Suppressor macrophage treated with lipopolysaccharide for 1 hour (primary cell): ENCODE data around the gene ADRM1.
A peak's percentile ranks its signal among the peaks of the same experiment; 100 is the strongest.

Experiments used
- DNase-seq, 3 donors: peaks; one replicate each; pipeline ENCODE4 v3.0.0-alpha.2; 2020 to 2022

Gene ADRM1

DNA sequence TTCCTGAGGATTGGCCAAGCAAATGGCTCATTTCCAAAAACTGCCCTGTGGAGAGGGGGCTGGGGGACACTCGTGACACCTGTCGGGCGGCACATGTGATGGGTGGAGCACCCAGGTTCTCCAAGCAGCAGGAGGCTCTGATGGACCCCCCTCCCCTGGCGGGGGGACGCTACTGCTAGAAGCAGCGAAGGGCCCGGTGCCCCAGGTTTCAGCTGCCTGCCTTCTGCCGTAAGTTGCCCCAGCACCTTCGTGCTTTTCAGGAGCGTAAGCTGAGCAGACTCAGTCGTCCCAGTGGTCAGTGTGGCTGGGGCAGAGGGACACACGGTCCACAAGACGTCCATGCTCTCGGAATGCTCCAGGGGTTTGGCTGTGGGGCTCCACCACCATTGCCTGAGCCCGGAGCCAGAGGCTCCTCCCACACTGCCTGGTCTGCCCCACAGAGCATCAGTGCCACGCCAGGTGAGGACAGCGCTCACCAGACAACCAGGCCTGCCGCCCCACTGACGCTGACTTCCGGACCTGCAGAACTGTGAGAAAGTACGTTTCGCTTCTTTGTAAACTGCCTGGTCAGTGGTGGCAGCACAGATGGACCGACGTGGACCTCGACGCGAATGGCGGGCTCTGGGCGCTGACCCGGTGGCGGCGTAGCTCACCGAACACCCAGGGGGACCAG lies 4.1 kb upstream of the ADRM1 start:
- no peak for DNase-seq

- no peak for DNase-seq
These were observed 3.0 kb upstream of the ADRM1 start for GRCh38 chr20:62299666-62300236.

- DNase-seq, result no peak
These were observed 2.5 kb upstream of the ADRM1 start for GRCh38 chr20:62300319-62300718.

DNA sequence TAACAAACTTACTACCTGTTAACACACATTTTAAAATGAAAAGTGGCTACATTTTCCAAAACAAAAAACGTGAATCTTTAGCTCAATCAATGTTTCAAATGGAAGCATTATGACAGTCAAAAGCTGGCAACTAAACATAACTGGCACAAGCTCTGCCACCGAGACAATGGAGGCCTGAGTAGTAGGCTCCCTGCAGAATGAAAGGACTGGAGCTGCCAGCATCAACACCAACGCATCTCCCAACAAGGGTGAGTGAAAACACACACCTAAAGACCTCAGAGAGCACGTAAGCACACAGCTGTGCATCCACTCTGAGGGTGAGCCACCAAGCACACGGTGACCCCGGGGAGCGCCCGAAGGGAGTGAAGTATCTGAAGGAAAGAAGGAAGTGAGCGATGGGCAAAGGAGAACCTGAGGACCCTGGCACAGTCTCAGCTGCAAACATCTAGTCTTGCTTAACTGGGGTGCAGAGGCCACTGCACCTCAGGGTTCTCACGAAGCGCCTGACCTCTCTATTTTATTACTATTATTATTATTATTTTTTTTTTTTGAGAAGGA lies 1.6 kb upstream of the ADRM1 start:
- DNase-seq, result no peak

GRCh38 chr20:62301773-62302340 lies 940 bp upstream of the ADRM1 start:
- DNase-seq, result peak; percentile 97 to 98 (median 98)

DNA sequence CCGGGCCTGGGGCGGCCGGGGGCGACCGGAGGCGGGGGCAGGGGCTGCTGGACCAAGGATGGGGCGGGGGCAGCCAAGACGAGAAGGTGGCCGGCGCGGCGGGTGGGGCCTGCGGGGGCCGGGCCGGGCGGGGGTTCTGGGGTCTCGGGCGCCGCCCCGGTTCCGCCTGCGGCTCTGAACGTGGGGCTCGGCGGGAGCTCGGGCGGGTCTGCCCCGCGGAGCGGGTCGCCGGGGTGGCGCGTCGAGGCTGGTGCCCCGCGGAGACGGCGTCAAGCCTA lies 204 bp downstream of the ADRM1 start:
- no peak for DNase-seq

GRCh38 chr20:62303340-62304226 lies 786 bp downstream of the ADRM1 start:
- peak; percentile 27 to 55 (median 29) for DNase-seq

DNA sequence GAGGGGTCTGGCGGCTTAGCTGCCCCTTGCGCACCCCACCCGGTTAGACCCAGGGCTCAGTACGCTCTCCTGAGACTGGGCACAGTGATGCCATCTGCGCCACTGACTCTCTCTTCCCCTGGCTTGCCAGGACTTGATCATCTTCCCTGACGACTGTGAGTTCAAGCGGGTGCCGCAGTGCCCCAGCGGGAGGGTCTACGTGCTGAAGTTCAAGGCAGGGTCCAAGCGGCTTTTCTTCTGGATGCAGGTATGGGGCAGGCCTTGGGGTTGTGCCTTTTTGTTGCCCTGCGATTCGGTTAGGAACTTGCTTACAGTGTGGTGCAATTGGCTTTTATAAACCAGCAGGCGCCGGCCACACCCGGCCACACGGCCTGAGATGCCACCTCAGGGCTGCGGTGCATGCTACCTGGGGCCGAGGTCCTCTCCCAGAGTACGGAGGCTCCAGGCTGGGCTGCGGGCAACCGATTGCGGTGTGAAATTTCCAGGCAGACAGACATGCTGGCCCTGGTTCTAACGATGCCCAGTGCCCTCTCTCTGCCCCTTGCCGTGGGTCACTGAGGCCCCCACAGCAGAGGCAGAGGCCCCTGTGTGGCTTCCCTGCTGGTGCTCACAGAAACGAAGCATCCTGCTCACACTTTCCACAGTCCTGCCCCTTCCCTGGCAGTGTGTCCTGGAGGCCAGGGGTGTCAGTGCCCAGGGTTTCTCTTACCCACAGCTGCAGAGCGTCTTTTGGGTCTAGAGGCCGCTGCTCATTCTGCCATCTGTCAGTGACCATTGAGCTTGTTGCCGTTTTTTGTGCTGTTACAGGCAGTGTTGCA lies 1.7 kb downstream of the ADRM1 start:
- DNase-seq, result no peak

DNA sequence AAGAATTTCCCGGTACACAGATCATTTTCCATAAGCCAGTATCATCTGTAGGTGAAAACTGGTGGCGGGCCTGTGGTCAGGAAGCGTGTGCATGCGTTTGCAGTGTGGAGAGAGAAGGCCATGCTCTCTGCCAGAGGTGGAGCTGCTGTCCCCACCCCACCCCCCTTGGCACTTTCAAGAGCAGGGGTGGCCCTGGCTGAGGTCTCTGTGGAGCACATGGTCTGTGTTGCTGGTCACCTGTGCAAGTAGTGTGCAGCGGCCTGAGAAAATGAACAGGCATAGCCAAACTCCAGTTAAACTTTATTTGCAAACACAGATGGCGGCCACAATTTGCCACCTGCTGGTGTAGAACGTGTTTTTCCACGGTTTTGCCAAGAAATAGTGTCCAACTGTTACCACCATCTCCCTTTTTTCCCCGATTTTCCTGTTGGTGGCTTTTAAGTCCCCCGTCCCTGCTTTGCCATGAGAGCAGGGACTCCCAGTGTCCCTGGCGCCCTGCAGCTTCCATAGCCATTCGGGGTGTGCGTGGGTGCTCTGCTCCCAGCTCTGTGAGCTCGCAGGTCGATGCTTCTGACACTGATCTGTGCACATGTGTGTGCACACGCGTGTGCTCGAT lies 2.5 kb downstream of the ADRM1 start:
- DNase-seq, result no peak

- DNase-seq, result no peak
These were observed 3.1 kb downstream of the ADRM1 start for GRCh38 chr20:62305765-62306413.

DNA sequence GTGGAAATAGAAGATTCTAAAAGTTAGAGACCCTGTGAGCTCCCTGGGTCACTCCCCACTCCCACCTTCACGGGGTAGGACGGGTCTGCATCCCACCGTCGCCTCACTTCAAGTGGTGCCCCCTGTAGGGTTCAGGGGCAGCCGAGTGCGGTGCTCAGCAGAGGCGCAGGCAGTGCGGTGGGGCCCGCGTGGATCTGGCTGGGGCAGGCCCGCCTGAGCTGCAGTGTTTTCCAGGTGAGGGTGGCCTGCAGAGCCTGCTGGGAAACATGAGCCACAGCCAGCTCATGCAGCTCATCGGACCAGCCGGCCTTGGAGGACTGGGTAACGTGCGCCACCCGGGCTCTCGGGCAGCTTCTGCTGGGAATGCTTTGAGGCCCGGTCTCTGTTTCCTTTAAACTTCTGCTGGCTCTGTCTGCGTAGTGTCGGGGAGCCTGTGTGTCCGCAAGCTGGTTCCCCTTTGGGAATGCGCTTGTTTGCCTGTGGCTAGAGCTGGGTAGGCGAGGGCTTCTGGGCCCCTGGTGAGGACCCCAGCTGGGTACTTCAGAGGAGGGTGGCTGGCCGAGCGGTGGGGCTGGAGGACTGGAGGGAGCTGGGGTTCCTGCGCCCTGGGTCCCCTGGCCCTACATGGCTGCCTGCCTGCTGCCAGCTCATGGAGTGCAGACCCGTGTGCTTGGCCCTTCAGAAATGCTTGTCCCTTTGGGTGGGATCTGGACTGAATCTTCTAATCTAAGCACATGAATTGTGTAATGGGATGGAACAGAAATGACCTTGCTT lies 3.8 kb downstream of the ADRM1 start:
- DNase-seq, result no peak

DNA sequence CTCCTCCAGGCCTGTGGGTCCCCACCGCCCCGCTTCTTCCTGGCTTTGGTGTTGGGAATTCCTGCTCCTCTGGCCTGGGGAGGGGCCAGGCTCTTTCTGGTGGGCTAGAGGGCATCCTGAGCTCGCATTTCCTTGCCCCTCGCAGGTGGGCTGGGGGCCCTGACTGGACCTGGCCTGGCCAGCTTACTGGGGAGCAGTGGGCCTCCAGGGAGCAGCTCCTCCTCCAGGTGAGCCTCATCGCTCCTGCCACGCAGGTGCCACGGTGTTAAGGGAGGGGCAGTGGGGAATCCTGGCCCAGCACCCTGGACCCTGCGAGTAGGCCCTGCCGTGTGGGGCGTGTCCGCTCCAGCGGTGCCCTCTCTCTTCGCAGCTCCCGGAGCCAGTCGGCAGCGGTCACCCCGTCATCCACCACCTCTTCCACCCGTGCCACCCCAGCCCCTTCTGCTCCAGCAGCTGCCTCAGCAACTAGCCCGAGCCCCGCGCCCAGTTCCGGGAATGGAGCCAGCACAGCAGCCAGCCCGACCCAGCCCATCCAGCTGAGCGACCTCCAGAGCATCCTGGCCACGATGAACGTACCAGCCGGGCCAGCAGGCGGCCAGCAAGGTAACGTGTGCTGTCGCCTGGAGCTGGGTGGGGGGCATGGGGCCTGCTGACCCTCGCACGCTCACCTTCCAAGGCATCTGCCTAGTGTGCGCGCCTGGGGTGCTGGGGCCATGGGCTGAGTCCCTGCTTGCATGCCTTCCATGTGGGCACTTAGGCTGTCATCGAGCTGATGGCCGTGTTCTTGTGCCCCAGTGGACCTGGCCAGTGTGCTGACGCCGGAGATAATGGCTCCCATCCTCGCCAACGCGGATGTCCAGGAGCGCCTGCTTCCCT lies 4.7 kb downstream of the ADRM1 start:
- DNase-seq, result no peak

DNA sequence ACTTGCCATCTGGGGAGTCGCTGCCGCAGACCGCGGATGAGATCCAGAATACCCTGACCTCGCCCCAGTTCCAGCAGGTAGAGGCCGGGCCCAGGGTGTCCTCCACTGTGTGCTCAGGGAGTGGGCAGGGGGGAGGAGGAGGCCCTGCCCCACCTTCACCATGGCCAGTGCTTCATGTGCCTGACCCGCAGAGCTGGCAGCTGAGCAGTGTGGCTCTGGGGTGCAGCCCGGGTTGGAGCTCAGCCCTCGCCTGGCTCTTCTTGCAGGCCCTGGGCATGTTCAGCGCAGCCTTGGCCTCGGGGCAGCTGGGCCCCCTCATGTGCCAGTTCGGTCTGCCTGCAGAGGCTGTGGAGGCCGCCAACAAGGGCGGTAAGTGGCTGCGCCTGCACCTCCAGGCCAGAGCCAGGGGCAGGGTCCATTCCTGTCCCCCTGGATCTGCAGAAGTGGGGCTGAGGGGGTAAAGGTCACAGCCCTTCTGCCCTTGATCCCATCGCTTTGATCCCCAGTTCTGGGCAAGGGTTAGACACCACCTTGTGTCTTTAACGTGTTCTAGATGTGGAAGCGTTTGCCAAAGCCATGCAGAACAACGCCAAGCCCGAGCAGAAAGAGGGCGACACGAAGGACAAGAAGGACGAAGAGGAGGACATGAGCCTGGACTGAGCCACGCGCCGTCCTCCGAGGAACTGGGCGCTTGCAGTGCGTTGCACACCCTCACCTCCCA lies 5.5 kb downstream of the ADRM1 start:
- no peak for DNase-seq

DNA sequence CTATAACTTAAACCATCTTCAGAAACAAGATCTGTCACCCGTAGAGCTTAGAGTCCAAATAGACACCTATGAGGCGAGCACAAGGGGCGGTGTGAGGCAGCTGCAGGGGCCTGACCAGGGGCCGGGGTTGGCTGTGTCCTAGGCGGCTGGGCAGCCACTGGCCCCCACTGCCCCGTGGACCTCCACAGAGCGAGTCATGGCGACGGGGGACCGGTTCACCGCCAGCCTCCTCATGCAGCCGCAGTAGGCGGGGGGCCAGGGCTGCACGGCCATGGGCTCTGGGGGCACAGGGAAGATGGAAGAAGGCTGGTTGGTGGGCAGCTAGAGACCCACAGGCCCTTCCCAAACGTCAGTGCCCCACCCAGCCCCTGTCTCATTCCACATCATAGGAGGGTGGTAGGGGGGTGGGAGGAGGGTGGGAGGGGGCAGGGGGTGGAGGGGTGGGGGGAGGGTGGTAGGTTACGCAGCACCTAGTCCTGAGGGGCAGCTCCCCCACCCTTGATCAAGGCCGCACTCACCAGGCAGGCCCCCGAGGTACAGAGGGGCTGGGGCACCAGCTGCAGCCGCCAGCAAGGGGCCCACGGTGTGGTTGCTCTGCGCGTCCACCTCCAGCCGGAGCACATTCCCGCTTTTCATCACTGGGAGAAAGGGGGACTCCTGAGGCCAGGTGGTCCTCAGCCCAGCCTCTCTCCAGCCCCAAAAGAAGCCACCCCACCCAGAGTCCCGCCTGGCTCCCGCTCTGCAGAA lies 6.6 kb downstream of the ADRM1 start:
- no peak for DNase-seq

DNA sequence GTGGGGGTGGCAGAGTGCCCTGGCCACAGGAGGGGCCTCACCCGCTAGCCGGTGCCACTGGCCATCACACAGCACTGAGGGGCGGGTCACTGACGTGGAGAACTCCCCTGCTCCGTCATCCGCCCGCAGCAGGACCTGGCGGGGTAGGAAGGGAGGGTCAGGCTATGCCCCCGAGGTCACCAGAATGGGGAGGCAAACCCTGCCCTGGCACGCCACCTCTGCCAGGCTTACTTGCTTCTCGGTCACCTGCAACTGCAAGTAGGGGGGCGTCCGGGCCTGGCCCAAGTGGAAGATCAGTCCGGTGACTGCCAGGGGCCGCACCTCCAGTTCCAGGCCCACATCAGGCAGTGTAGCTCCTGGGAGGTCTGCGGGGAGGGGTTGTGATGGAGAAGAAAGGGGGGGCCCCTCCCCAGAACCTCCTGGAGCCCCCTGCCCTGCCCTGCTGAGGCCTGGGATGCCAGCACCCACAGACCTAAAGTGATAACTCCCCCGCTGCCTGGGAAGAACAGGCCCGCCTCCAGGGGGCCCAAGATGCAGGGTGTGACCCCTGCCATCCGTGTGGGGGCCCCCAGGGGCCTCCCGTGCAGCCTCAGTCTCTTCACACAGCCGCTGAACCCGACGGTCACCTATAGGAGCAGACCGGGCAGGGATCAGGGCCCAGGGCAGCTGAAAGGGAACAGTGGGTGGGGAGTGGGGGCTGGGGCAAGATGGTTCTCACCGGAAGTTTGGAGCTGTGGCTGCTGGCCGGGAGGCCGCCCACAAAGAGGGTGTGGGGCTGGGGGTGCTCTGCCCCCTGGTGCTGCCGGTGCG lies 7.4 kb downstream of the ADRM1 start:
- no peak for DNase-seq

DNA sequence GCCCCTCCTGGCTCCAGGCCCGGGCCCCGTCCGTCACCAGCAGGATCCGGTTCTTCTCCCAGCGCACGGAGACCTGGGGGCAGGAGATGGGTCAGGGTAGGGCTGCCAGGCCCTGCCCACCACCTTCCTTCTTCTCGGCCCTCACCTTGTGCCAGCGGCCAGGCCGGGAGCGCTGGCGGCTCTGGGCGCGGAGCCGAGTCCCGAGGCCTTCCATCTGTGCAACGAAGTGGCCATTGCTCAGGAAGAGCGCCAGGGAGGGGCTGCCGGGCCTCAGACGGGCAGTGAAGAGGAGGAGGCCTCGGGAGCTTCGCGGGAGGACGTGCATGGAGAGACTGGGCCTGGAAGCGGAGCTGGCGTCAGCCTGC lies 7.9 kb downstream of the ADRM1 start:
- no peak for DNase-seq

DNA sequence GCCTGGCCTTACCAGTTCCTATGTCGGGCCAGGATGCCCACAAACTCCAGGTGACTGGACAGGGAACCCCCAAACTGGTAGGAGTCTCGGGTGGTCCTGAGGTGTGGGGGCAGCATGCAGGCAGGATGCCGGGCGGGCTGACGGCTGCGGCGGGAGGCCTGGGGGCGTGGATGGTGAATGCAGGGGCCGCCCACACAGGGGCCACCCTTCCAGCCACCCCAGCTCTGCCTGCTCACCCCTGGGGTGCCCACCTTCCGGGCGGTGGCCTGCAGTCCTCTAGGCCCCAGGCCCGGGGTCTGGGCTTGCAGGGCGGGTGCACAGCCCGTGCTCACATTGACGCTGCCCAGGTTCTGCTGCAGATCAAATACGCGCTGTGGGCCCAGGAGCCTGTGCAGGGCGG lies 8.4 kb downstream of the ADRM1 start:
- no peak for DNase-seq
